HEK293T (cell line): ENCODE data around the gene ERCC6L2.

Experiments
- BHLHE40 ChIP-seq: fragments of 450-650 bp; IDR thresholded peaks from 2 replicates; pipeline ENCODE4 v1.6.1; 2016; ENCODE audit warnings: mild to moderate bottlenecking, moderate library complexity, borderline replicate concordance
- ELF4 ChIP-seq: fragments of 450-650 bp; IDR thresholded peaks from 2 replicates; pipeline ENCODE4 v1.6.1; 2017; ENCODE audit warnings: antibody characterized with exemption
- FOXA1 ChIP-seq: fragments of 450-650 bp; IDR thresholded peaks from 2 replicates; pipeline ENCODE4 v1.6.1; 2016; ENCODE audit warnings: mild to moderate bottlenecking
- FOXK2 ChIP-seq: fragments of 450-650 bp; IDR thresholded peaks from 2 replicates; pipeline ENCODE4 v1.6.1; 2016; ENCODE audit warnings: mild to moderate bottlenecking
- FOXM1 ChIP-seq: fragments of 450-650 bp; IDR thresholded peaks from 2 replicates; pipeline ENCODE4 v1.6.1; 2017; ENCODE audit warnings: mild to moderate bottlenecking, borderline replicate concordance
- L3MBTL2 ChIP-seq: fragments of 450-650 bp; conservative IDR thresholded peaks from 2 replicates; pipeline ENCODE4 v1.6.1; 2016; ENCODE audit warnings: mild to moderate bottlenecking
- LEF1 ChIP-seq: fragments of 450-650 bp; IDR thresholded peaks from 2 replicates; pipeline ENCODE4 v1.6.1; 2017; ENCODE audit warnings: mild to moderate bottlenecking, borderline replicate concordance
- SP1 ChIP-seq: fragments of 450-650 bp; IDR thresholded peaks from 2 replicates; pipeline ENCODE4 v1.6.1; 2017
- SUZ12 ChIP-seq: fragments of 450-650 bp; IDR thresholded peaks from 2 replicates; pipeline ENCODE4 v1.6.1; 2016; ENCODE audit warnings: mild to moderate bottlenecking
- TARDBP ChIP-seq: fragments of 450-650 bp; IDR thresholded peaks from 2 replicates; pipeline ENCODE4 v1.6.1; 2016

DNA sequence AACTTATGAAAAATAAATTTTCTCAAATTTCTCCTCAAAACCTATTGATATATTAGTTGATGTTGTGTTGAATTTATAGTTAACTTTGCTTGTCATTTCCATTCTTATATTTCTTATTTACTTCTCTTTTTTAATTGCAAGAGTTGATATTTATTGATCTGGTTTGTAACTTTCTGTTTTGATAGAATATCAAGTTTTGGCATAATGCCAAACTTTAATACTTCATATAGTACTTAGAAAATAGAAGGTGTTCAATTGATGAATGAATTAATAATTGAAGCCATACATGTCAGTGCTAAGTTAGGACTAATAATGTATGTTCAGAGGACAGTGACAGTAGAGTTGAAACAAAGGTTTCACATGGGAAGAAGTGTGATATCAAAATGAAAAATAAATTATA is 27.9 kb downstream of the ERCC6L2 start:
- TF ChIP-seq BHLHE40, result no peak
- TF ChIP-seq FOXM1, result no peak
- no peak for TF ChIP-seq ELF4
- TF ChIP-seq SP1, result no peak
- no peak for TF ChIP-seq FOXA1
- TF ChIP-seq LEF1, result no peak
- no peak for TF ChIP-seq SUZ12
- no peak for TF ChIP-seq L3MBTL2
- no peak for TF ChIP-seq FOXK2
- no peak for TF ChIP-seq TARDBP
